NCI-H2196 (cell line): Measurements from ENCODE around the gene ZNF473.

ENCODE experiments used
- DNase-seq: peaks from one replicate; lab custom pipeline; 2025; ENCODE audit not compliant: unreplicated experiment; lab: John Stamatoyannopoulos, UW

Gene ZNF473

DNA sequence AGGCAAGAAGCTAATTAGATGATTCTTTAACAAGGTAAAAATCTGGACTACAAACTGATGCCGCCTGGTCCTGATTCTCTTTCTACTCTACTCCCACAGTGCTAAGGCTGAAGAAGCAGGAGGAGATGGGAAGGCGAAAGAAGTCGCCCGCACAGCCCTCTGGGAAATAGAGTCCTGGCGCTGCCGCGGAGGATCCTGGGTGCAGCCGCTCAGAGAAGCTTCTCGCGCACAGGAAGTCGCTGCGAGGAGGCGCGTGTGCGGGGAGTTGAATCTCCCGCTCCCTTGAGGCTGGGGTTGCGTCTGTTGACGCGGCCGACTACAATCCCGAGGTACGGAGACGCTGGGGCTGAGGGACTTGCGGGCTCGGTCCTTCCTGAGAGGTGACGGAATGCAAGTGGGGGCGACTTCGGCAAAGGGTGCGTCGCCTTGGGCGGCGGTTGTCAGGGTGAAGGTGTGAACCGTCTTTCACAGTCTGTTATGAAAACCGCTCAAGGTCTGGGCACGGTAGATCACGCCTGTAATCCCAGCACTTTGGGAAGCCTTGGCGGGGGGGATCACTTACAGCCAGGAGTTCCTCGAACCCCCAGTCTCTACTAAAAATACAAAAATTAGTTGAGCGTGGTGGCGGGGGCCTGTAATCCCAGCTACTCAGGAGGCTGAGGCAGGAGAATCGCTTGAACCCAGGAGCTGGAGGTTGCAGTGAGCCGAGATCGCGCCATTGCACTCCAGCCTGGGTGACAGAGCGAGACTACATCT is at the start of gene ZNF473:
Gene ZNF473, plus strand, starts transcription at position 212 of the 756 bp plus-strand sequence. CDS start 5,078 bp downstream, outside the sequence.
- DNase-seq, result peak; percentile 96

DNA sequence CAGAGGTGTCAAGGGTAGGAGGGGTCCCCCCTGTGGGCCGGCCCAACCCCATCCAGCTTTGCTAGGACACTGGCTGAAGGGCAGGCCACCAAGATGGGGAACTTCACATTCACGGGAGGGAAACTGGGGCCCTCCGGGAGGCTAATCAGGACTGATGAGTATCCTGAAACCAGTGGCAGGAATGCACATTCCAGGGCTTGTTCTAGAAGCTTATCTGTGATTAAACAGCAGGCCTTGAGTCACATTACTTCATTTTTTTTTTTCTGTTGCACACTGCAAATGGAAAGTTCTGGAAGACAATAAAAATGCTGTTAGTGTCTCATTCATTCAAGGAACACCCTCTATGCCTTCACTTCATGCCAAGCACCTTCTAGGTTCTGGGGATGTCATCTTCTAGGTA is 49.3 kb upstream of the ZNF473 start:
- DNase-seq, result no peak

DNA sequence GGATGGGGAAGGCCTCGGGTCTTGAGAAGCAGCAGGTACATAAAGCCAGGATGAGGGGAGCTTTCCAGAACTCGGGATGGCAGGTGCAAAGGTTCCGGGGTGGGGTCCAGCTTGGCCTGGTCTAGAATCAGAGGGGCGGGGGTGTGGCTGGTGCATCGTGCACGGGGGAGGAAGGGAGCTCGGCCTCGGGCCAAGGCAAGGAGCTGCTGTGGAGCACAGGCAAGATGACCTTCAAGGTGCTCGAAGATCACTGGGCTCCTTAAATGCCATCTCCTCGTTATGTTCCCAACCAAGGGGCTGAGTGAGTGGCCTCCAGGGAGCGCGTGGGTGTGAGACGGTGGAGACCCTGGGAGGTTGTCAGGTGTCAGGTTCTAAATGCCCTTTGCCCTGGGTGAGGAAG is 48.7 kb upstream of the ZNF473 start:
- no peak for DNase-seq

DNA sequence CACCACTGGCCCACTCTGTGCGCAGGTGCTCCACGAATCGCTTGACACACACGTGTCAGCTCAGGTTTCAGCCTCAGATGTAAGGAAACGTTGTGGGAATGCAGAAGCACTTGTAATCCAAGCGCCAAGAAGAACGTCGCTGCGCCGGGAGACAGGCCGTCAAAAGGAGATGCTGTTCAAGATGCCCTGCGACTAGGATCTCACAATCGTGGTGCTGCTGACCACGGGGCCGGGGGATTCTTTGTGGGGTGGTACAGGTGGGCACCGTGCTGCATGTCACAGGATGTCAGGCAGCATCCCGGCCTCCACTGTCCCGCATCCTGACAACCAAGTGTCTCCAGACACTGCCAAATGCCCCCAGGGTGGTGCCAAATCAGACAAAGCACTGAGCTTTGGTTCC is 47.9 kb upstream of the ZNF473 start:
- no peak for DNase-seq

DNA sequence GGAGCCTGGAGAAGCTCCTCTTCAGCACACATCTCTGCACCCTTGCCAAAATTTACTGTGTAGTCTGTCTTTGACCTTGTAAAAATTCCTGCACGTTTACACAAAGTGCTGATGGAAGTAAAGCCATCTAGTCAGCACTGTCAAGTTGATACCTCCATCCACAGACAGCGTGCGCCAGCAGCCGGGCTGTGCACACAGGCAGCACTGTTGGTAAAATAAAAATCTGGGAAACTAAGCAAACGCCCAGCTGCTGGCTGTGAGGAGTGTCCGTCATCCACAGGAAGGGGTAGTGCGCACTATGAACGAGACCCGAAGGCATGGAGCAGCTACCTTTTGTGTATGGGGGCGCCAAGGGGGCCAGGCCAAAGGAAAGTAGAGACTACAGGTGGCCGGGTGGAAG is 47.5 kb upstream of the ZNF473 start:
- DNase-seq, result no peak

DNA sequence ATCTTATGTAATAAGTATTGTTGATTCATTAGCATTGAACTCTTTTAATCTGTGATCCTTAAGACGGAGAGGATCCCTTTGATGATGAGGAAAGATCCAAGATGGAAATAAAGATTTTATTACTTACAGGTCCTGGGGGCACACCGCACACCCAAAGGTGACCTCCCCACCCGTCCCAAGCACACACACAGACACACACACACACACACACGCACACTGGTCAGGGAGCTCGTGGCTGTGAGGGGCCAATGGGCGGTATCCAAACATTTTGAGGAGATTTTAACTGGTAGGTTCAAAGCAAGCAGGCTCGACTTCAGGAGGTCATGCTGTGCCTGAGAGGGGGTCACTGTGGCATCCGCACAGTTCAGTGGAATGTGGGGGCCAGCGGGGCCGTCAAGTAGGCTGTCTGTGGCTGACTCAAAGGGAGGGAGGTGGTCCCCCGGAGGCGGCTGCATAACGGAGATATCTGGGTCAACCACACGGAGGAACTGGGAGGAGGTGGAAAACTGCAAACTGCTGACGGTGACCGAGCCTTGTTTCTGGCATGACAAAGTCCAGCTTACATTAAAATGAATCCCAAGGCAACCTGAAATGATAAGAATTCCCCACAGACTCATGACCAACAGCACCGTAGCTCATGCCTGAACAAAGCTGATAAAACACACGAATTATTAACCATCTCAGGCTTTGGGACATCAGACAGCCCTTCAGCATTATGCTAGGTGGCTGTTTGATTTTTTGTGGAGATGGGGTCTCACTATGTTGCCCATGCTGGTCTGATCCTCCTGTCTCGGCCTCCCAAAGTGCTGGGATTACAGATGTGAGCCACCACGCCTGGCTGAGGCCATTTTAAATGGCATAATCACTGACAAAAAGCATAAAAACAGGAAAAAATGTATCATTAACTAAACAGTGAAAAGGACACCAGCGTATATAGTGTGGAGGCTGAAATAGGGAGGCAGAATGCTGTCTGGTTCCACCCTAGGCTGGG is 43.9 kb upstream of the ZNF473 start:
- no peak for DNase-seq

DNA sequence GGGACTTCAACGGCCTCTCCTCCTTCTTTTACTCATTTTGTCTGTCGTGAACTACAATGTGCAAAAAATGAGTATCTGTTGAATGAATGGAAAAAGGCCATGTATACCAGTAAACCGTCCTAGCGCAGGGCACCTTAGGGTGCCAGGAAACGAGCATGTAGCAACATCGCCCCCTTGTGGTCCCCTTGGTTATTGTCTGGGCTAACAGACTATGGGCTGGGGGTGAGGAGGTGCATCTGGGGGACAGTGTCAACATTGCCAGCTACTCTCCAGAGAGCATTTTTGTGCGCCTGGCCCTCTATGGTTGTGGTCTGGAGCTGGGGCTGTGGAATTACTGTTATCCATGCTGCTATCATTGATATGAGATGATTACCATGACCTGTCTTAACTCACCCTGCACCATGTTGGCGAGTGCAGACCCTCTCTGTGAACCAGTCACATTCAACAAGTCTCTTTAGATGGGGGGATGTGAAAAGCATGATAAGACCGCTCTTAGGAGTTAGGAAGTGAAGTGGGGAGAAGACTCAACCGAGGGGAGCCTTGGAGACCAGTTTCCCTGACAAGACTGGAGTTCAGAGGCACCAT is 42.1 kb upstream of the ZNF473 start:
- peak; percentile 60 for DNase-seq

DNA sequence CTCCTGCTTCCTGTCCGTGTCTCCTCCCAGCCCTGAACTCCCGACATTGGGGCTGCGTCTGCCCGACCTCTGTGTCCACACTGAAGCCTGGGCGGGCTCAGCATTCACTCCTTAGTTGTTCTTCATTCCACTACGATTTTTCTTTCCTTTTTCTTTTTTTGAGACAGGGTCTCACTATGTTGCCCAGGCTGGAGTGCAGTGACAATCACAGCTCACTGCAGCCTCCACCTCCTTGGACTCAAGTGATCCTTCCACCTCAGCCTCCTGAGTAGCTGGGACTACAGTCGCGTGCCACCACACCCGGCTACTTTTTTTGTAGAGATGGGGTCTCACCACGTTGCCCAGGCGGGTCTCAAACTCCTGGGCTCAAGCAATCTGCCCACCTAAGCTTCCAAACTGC is 41.3 kb upstream of the ZNF473 start:
- no peak for DNase-seq

DNA sequence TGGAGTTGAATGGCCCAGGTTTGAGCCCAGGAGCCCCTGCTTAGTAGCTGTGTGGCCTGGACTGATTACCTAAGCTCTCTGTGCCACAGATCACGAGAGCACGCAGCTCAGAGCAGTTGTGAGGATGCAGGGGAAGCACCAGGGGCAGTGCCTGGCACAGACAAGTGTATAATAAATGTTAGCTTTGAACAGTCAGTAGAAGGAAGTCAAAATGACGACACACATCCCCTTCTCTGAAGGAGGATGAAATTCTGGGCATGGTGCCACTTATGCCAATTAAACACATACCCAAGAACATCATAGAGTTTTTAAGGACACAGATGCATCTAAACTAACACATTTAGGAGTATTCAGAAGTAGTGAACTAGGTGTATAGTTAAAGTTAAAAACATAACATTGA is 39.9 kb upstream of the ZNF473 start:
- DNase-seq, result peak; percentile 33

DNA sequence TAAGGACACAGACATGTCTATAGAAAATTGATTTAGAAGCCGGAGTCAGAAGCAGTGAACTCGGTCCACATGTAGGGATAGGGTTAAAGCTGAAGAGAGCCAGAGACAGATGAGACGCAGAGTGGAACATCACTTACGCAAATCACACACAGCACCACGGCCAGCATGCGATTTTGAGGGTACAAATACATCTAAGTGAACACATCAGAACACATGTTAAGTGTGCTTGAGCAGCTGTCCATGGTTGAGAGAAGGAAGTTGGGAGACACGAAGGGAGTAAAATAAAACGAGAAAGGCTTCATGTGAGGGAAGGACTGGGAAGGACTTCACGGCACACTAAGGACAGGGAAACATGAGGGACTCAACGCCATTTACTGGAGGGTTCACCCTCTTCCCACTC is 39.5 kb upstream of the ZNF473 start:
- DNase-seq, result no peak

DNA sequence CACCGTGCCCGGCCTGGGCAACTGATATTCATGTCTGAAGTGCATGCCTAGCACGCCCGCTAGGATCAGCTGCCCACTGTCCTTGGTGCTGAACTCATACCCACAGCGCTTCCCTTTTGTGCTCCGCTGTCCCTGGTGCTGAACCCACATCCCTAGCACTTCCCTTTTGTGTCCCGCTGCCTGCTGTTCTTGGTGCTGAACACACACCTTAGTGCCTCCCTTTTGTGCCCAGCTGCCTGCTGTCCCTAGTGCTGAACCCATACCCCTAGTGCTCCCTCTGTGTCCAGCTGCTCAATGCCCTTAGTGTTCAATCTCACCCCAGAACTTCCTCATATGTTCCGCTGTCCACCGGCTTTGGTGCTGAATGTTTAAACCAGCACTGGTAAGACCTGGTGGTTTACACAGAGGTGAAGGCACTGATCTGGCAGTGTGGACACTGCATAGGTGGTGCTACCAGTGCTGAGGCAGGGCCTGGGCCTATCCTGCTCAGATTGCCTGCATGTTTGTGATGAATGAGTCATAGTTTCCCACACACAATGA is 38.6 kb upstream of the ZNF473 start:
- peak; percentile 40 for DNase-seq

DNA sequence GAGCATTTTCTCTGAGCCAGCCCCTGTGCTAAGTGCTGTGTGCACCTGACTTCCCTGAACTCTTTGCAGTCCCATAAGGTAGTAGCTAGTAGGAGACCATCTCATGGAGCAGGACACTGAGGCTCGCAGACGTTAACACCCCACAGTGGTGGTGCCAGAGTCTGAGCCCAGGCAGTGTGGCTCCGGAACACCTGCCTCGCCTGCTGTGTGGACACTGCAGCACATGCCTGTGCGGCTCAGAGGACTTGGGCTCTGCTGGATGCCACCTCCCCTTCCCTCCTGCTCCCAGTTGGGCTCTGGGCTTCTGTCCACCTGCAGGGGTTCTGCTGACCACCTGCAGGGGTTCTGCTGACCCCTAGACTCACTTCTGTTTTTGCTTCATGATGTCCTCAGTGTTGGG is 37.8 kb upstream of the ZNF473 start:
- no peak for DNase-seq

DNA sequence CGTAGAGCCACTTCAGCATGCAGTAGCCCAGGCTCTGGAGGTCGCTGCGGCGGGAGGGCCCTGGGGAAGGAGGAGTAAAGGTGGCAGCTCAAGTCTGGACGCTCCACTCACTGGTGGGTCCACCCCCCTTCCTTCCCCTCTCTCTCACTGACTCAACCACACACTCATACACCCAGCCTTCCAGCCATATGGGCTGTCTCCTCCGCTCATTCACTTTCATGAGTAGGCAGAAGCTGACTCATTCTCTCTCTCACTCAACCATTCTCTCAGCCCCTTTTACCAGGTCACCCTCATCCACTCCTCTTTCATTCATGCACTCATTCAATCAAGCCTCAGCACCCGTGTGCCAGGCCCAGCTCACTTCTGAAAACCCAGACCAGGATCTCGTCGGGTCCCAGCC is 37.4 kb upstream of the ZNF473 start:
- DNase-seq, result no peak

DNA sequence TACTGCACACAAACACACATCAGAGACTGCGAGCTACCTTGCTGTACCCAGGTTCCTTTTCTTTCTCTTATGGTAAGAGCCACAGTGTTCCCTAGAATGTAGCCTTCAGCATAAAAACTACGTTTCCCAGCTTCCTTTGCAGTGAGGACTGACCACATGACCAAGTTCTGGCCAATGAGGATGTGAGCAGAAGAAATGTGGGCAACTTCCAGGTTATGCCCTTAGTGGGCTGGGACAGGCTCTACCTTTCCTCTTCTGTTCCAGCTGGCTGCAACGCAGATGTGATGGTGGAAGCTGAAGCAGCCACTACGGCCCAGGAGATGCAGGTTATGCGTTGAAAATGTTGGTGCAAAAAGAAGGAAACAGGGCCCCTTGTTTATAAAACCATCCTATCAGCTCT is 28.1 kb upstream of the ZNF473 start:
- DNase-seq, result peak; percentile 61

DNA sequence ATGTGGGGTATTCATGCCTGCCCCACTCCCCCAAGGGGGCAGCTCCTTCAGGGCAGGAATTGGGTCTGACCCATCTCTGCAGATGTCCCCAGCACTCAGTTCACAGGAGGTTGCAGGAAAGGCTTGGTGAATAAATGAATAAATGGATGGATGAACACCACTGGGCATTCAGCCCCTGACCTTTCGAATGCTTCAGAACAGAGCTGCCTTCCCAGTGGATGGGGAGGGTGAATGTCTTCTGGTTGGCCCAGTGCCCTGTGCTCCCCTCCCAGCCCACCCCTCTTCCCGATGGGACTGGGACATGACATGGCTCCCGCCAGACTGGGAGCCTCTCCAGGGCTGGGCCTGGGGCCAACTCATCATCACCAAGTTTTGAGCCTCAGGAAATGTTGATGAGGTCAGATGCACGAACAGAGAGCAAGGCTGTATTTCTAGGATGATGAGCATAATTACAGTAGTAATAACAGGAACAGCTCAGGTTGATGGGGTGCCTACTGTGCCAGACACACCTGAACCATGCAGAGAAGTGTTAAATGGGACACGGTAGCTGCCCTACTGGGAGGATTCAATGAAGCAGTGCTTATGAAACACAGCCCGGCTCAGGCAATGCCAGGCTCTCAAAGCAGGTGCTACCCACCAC is 26.3 kb upstream of the ZNF473 start:
- no peak for DNase-seq

DNA sequence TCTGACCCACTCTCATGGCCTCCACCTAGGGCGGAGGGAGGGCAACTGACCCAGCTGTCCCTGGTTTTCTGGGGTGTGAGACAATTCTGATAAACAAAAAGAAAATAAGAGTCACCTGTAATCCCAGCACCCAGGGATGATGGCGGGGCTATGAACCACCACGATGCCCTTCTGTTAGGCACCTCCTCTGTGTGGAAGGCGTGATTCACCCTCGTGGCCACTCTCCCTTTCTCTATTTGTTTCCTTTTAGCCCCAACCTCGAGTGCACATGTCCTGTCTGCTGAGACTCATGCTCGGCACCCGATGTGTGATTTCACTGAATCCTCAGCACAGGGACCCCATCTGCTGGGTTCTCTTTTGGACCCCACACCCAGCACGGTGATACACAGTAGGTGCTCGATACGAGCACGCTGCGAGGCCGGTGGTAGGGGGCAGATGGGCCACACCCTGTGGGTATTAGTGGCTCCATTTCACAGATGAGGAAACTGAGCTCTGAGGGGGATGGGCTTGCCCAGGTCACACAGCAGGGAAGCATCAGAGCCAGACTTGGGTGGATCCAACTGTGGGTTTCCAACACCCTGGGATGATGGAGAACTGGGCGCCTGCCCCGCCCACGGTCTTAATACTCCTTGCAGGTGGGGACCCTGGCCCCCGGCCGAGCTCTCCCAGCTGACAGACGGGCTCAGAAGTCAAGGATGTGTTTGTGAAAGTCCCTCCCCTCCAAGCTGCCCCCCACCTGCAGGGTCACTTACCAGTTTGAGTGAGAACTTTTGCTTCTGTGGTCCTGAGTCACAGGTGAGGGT is 25.6 kb upstream of the ZNF473 start:
- no peak for DNase-seq

DNA sequence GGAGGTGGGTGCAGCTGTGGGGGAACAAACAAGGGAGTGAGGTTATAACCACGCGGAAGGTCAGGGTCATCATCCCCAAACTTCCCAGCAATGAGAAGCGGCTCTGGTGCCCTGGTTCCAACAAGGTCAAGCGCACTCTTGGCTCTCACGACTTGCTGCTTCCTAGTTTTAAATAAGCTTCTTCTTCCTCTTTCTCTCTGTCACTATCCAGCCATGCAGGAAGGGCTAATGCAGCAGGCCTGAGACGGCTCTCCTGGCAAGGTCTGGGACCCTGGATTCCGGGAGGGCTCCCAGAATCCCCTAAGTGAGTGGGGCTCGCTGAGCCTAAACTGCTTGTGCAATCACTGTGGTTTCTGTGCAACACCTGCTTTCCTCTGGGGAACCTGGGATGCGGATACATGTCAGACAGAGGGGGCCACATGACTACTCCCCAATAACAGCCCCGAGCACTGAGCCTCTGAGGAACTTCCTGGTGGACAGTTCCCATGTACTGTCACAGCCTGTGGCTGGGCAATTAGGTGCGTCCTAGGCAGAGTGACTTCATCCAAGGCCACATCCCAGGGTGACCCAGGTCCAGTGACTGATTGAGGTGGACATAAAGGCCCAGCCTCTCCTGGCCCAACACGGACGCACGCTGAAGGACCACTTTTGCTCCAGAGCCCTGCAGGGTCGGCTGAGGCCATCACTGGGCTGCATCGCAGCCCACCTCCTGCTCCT is 24.8 kb upstream of the ZNF473 start:
- DNase-seq, result no peak

DNA sequence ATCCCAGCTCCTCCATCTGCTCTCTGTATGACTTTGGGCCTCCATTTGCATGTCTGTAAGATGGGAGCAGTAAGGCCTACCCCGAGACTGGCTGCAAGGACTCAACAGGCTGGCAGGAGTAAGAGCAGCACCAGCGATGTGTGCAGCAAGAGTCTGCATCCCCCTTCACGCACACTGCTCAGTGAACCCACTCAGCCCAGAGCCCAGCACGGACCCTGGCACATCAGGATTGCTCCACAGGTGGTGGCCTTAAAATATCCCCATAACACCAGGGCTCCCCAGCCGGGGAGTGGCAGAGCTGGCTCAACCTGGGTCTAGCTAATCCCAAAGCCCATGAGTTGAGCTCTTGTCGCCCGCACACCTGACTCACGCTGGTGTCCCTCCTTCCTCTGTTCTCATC is 24.0 kb upstream of the ZNF473 start:
- no peak for DNase-seq

DNA sequence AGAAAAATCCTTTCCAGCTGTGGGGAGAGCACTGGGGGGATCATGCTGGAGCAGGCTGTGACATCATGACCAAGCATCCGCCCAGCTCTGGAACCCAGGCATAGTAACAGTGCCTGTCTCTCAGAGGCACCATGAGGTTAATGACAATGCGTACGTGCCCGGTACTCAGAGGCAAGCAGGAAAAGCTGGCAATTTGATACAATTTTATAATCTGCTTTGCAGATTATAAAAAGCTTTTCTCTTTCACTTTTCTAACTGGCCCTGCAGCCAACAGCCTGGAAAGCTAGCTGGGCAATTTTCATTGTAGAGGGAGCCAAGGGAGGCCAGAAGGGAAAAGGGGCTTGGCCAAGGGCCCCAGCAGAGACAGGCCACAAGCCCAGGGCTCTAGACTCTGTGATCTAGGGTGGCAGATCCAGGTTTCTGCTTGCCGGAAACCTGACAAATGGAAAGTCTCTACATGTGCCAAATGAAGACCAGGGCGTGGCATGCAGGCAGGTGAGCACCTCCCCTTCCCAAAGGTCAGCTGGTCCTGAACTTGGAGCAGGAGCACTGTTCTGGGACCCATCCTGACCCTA is 23.3 kb upstream of the ZNF473 start:
- no peak for DNase-seq
